Umbilical cord (tissue), 2 donors: ENCODE measurements around the gene AP4B1. TPM values are rescaled to one million over a fixed set of nuclear protein-coding genes. Genes with fewer than 3 reads are reported as not detected.
"Not testable (repeated sequence)": the region's sequence is repeated elsewhere in the genome, so short reads cannot be mapped to it uniquely, and the experiment has no call there.

Source experiments
- DNase-seq: peaks from one replicate; pipeline ENCODE4 v3.0.0-alpha.2; 2015; ENCODE audit warnings: low spot score
- total RNA-seq: library from RNA; depleted of rRNA; stranded (reverse); fragments of >200 nt; gene quantifications from one replicate; pipeline ENCODE4 v1.2.3, GENCODE V29; 2014; ENCODE audit warnings: low replicate concordance; ENCODE audit not compliant: insufficient read depth

Gene AP4B1
- total RNA-seq = 25.8 TPM

DNA sequence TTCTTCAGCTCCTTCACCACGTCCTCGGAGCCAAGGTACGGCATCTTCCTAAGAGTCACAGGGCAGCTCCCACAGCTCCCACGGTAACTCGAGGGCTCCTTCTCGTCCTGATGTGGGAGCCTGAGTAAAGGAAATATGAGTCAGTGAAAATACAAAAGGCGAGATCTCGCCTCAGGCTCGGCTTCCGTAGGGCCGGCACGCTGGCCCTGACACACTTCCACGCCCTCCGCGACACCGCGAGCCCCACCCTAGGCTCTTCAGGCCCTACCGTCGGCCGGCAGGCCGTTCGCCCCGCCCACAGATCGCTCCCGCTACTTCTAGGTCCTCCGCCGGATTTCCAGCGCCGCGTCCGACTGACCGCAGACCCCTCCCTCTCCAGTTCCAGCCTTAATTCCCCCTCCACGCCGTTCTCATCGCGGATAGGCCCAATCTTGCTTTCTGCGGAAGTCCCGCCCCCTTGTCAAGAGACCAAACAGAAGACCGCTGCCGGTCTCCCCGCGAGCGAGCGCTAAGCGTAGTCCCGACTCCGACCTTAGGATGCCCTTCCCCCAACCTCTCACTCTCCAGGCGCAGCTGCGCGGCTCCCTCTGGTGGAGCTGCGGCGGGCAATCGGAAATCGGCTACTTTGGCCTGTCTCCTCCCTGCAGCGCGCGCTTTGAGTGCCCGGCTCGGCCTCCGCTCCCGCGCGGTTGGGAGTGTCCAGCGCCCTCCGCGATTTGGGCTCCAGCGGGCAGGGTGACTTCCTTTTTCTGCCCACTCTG lies at the start of gene AP4B1, which contains the start of gene DCLRE1B:
AP4B1 (minus strand) TSS at position 126 of the 761 bp plus-strand sequence; CDS start at position 44, 82 bp downstream.
DCLRE1B (plus strand) TSS at position 653 of the 761 bp plus-strand sequence. CDS start 261 bp downstream, outside the sequence.
- peak; percentile 100 for DNase-seq

DNA sequence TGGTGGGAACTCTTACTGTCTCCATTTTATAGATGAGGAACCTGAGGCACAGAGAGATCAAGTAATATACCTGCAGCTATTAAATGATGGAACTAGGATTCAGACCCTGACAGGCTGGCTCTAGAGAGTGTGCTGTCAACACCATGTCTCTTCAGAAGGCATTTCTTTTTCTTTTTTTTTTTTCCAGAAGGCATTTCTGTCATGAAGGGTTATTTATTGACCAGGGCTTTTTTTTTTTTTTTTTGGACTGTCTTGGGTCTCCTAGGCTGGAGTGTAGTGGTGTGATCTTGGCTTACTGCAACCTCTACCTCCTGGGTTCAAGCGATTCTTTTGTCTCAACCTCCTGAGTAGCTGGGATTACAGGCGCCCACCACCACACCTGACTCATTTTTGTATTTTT lies 47.1 kb upstream of the AP4B1 start:
- DNase-seq = no peak

DNA sequence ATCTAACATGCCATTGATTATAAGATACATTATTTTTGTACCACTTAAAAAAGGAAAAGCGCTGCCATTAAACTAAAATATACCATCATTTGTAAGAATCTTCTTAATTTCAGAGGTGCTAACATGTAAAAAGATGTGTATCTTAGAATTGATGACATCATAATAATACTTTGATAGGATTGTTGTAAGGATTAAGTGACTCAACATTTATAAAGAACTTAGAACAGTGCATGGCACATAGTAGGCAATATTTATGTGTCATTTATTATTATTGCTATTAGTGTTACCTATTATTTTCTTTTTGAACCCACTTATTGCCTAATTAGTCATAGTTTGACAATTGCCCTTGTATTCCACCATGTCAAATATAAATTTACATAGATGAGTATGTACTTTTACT lies 46.3 kb upstream of the AP4B1 start:
- no peak for DNase-seq

DNA sequence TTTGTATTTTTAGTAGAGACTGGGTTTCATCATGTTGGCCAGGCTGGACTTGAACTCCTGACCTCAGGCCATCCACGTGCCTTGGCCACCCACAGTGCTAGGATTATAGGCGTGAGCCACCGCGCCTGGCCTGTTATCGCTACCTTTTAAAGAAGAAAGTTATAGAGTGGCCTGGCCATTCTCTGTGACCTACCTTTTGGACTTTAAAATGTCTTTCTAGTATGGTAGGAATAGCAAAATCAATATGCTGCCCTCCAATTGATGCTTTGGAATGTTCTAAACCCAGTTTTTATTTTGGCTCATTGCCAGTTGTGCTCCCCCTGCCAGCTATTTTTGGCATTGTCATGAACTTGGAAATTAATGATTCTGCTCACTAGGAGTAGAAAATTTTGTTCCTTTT lies 44.4 kb upstream of the AP4B1 start:
- no peak for DNase-seq

DNA sequence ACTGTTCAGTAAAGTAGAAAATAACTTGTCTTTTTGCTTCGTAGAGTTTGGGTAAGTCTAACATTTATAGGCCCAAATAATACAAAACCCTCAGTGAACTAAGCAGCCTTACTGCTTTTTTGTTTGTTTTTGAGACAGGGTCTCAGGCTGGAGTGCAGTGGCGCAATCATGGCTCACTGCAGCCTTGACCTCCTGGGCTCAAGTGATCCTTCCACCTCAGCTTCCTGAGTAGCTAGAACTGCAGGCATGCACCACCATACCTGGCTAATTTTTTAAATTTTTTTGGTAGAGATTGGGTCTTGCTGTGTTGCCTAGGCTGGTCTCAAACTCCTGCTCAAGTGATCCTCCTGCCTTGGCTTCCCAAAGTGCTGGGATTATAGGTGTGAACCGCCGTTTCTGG lies 43.6 kb upstream of the AP4B1 start:
- DNase-seq = not testable (repeated sequence)

DNA sequence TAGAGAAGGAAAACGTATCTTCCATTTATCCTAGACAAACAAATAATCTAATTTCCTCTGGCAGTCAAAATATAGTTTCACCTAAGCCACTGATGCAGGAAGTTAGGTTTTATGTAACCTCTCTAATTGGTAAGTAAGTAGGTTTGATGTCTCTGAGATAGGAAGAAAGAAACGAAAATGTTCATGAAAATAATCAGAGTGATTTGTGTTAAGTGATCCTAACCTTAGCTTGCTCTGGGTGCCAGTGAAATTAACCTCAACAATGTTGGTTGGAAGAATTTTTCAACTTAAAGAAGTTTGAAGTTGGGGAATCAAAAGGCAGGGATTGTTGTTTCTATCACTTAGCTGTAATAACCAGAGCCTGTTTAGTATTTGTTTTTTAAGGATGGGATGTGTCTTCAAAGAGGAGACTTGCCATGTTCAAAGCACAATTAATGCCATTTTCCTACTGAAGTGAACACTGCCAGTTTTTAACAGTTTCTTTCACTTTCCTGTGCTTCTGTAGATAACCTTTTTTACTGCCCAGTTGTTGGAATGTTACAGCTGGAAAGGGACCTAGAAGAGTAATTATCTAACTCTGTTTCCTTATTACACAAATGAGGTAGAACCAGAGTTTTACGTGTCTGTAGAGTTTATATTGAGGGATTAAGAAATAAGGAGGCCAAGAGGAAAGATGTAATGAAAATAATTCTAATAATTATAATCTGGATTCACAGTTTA lies 42.9 kb upstream of the AP4B1 start:
- peak; percentile 18 for DNase-seq

DNA sequence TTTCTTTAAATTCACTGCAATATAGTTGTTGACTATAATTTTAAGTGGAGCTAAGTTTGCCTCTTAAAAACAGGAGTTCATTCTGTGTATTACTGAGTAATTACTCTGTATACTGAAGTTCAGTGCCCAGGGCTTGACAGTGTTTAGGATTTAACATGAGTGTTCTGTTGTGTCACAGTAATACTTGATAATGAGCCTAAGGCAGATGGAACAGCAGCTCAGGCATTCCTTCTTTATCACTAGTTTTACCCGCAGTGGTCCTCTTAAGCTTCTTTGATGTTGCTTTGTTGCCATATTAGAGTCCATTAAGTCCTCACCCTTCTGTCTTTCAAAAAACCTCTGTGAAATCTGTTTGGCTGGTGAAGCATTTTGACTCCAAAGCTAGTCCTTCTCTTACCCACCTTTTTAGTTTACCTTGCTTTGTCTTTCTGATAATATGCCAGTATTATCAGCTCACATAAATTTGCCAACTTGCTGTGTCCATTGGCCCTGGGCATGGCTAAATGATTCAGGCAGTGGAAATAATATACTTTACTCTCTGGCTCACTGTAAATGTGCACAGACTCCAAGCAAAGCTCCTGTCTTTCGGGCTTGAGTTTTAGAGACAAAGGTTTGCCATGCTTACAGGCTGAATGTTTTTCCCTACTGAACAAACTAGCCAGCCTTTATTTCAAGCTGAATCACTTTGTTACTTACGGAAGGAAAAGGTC lies 42.2 kb upstream of the AP4B1 start:
- peak; percentile 55 for DNase-seq

DNA sequence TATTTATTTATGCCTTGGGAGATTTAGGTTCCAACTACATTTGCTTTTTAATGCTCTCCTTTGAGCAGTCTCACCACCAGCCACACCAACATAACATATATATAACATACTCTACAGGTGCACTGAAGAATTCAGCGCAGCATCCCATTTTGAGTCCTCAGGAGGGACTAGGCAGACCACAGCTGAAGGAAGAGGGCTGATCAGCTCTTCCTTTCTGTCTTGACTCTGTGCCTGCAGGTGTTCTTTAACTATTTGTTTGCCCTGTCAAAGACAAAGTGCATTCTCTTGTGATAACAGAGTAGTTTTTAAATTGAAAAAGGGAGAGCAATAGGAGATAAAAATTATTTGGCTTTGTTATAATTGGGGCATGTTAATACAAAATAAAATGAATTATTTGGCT lies 41.5 kb upstream of the AP4B1 start:
- no peak for DNase-seq

DNA sequence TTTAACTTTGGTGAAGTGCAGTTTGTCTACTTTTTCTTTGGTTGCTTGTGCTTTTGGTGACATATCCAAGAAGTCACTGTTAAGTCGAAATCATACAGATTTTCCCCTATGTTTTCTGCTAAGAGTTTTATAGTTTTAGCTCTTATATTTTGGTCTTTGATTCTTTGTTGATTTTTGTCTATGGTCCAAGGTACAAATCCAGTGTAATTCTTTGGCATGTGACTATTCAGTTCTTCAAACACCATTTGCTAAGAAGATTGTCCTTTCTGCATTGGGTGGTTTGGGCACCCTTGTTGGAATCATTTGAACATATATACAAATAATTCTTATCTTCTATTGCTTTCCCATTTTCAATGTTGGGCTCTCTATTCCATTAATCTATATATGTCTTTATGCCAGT lies 40.7 kb upstream of the AP4B1 start:
- no peak for DNase-seq

DNA sequence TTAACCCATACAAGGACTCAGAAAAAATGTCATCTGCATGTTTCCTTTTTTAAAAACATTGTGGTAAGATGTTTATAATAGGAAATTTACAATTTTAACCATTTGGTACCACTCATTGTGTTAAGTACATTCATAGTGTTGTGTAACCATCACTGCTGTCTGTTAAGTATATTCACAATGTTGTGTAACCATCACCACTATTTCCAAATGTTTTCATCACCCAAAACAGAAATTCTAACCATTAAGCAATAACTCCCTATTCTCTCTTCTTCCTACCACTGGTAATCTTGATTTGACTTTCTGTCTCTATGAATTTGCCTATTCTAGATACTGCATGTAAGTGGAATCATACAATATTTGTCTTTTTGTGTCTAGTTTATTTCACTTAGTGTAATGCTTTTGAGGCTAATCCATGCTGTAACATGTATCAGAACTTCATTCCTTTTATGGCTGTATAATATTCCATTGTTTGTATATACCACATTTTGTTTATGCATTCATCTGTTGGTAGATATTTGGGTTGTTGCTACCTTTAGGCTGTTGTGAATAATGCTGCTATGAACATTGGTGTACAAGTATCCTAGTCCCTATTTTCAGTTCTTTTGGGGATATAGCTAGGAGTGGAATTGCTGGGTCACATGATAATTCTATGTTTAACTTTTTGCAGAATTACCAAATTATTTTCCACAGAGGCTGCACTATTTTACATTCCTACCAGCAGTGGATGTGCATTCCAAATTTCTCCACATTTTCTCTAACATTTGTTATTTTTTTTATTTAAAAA lies 38.6 kb upstream of the AP4B1 start:
- DNase-seq = no peak

DNA sequence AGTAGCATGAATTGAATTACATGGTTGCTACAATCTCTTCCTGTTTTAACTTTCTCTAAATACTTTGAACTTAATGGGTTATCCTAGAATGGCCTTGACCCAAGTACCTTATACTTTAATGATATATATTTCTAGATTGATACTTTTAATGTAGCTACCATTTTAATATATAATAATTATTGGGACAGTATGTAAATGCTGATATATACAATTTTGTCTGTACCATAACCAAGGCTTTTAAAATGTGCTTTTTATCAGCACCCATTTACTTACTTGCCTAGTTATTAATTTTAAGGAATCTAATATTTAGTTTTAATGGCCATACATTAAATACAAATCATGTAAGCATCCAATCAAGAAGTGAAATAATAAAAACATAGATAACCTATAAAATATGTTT lies 37.9 kb upstream of the AP4B1 start:
- DNase-seq = no peak

DNA sequence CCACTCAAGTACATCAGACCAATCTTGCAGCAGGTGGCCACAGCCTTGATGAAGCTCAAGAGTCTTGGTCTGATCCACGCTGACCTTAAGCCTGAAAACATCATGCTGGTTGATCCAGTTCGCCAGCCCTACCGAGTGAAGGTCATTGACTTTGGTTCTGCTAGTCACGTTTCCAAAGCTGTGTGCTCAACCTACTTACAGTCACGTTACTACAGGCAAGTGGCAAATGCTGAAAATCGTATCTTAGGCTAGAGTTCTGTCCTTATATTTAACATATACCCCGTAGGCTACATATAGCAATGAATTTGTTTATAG lies 36.6 kb upstream of the AP4B1 start:
- DNase-seq = no peak

DNA sequence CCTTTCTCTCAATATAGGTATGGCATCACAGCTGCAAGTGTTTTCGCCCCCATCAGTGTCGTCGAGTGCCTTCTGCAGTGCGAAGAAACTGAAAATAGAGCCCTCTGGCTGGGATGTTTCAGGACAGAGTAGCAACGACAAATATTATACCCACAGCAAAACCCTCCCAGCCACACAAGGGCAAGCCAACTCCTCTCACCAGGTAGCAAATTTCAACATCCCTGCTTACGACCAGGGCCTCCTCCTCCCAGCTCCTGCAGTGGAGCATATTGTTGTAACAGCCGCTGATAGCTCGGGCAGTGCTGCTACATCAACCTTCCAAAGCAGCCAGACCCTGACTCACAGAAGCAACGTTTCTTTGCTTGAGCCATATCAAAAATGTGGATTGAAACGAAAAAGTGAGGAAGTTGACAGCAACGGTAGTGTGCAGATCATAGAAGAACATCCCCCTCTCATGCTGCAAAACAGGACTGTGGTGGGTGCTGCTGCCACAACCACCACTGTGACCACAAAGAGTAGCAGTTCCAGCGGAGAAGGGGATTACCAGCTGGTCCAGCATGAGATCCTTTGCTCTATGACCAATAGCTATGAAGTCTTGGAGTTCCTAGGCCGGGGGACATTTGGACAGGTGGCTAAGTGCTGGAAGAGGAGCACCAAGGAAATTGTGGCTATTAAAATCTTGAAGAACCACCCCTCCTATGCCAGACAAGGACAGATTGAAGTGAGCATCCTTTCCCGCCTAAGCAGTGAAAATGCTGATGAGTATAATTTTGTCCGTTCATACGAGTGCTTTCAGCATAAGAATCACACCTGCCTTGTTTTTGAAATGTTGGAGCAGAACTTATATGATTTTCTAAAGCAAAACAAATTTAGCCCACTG lies 36.0 kb upstream of the AP4B1 start:
- no peak for DNase-seq

DNA sequence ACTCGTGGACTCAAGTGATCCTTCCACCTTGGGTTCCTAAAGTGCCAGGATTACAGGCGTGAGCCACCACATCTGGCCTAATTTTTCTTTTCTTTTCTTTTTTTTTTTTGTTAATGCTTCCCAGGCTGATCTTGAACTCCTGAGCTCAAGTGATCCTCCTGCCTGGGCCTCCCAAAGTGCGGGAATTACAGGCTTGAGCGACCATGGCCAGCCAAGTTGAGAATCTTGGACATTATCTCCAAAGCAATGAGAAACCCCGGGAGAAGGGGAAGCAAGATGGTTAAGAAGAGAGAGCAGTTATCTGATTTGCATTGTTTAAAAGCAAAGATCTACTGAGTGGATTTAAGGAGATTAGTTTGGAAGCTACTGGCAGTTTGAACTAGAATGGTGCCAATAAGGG lies 33.6 kb upstream of the AP4B1 start:
- DNase-seq = peak; percentile 8

DNA sequence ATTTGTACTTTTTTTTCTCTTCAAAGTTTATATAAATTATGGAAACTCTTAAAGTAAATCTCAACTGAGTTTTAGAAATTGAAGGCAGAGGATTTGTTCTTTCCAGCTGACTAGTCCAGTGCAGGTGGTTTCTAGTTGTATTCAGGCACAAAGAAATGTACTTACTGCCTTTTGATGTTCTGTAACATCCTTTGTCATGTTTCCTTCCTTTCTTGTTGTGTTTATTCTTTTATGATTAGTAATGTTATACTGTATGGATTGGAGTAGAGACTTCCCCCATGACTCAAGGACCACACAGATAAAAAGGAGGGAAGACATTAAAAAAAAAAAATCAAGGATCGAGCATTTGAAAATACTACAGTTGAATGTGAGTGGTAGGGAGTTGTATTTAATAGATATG lies 32.5 kb upstream of the AP4B1 start:
- no peak for DNase-seq

DNA sequence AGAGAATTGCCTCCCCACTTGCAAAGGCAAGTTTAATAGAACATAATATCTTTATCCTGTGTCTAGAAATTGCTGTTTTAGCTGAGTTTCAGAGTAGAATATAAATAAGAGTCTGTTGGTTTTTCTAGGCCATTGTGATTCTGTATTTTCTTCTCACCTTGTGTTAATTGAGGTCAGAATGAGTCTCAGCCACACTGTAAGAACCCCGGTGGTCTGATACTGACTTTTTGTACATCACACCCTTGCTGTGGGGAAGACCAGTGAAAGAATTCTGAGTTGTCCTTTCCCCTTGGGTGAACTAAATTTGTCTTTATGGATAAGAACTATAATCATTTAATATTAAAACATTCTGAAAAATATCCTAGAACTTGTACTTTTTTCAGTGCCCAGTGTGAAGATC lies 31.4 kb upstream of the AP4B1 start:
- no peak for DNase-seq

DNA sequence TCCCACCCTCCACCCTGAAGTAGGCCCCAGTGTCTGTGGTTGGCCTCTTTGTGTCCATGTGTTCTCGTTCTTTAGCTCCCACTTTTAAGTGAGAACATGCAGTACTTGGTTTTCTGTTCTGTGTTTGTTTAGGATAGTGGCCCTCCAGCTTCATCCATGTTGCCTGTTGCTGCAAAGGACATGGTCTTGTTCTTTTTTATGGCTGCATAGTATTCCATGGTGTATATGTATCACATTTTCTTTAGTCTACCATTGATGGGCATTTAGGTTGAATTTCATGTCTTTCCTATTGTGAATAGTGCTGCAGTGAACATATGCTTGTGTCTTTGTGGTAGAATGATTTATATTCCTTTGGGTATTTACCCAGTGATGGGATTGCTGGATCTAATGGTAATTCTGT lies 30.6 kb upstream of the AP4B1 start:
- no peak for DNase-seq

DNA sequence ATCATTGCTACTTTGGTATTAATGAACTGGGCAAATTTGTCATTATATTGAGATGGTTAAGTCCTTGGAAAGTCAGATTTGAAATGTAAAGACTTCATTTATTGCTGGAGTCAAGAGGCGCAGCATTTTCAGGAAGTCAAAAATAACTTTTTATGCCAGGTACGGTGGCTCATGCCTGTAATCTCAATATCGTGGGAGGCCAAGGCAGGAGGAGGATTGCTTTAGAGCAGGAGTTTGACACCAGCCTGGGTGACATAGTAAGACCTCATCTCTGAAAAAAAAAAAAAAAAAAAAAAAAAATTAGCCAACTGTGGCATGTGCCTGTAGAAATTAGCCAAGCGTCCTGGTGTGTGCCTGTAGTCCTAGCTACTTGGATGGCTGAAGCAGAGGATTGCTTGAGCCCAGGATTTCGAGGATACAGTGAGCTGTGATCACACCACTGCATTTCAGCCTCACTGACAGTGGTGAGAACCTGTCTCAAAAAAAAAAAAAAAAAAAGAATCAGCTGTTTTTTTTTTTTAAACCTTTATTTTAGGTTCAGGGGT lies 30.0 kb upstream of the AP4B1 start:
- no peak for DNase-seq

DNA sequence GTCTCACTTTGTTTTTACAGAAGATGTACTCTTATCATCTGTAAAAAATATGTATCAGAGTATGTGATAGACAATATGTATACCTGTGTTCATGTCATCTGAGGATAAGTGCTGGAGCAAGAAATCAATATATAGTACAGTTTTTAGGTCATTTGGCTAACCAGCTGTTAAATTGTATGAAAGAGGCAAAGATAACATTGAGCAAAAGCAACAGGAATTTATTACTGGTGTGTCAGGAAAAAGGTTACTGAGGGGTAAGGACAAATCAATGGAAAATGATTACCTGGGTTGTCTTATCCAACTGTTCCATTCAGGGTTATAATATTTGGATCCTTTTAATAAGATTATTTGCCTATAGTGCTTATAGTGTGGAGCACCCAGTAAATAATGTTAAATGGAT lies 29.4 kb upstream of the AP4B1 start:
- no peak for DNase-seq

DNA sequence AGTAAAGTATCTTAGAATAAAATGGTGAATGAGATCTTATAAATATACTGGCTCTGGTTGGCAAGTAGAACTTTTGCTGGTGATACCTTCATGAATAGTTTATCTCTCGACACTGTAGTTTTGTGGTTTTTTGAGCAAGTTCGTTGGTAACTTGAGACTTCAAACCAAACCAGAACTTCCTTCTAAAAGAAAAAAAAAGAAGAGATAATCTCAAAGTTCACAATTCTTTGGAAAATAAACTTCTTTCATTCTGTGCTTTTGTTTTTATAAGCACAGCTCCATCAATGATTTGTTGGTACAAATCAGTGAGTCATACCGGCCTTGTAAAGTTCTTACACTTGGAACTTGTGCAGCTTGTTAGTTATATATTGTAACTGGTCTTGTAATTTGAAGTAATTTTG lies 26.9 kb upstream of the AP4B1 start:
- peak; percentile 10 for DNase-seq
